ENCODE measurements around the gene PPARG. TPM values are rescaled to one million over a fixed set of nuclear protein-coding genes. Genes with fewer than 3 reads are reported as not detected.

PPARG gene
- polyA plus RNA-seq, 3 donors from 2014 or later = not detected

- no peaks in the 10 kb centered on the region for H3K36me3 Mint-ChIP-seq
- no peak overlapping the region for H3K4me3 Mint-ChIP-seq
- DNase-seq = no peak
- H3K27me3 Mint-ChIP-seq (ENCODE audit: low read depth in 3 of 3) = peaks cover 0 to 6% (median 1%) of the 10 kb centered on the region in 3 donors
- no peaks in the 10 kb centered on the region for H3K4me1 Mint-ChIP-seq
- H3K9me3 Mint-ChIP-seq = no peaks in the 10 kb centered on the region
- H3K27ac Mint-ChIP-seq = no peak overlapping the region
Observed at GRCh38 chr3:12308517-12308916, 19.6 kb downstream of the PPARG start.

- no peak overlapping the region for H3K4me3 Mint-ChIP-seq
- no peaks in the 10 kb centered on the region for H3K9me3 Mint-ChIP-seq
Observed at GRCh38 chr3:12309716-12310115, 20.8 kb downstream of the PPARG start.

GRCh38 chr3:12312010-12312409 lies 23.1 kb downstream of the PPARG start:
- H3K9me3 Mint-ChIP-seq = no peaks in the 10 kb centered on the region
- no peaks in the 10 kb centered on the region for H3K36me3 Mint-ChIP-seq
- no peak for DNase-seq
- H3K27me3 Mint-ChIP-seq (ENCODE audit: low read depth in 3 of 3) = peaks cover 1 to 6% (median 1%) of the 10 kb centered on the region in 3 donors
- H3K4me1 Mint-ChIP-seq = no peaks in the 10 kb centered on the region
- H3K4me3 Mint-ChIP-seq = no peak overlapping the region
- no peak overlapping the region for H3K27ac Mint-ChIP-seq

More at GRCh38 chr3:12309716-12310115, 20.8 kb downstream of the PPARG start:
- no peak overlapping the region for H3K27ac Mint-ChIP-seq
- H3K27me3 Mint-ChIP-seq (ENCODE audit: low read depth in 3 of 3) = peaks cover under 1 to 3% (median 1%) of the 10 kb centered on the region in 3 donors
- no peaks in the 10 kb centered on the region for H3K4me1 Mint-ChIP-seq
- H3K36me3 Mint-ChIP-seq = no peaks in the 10 kb centered on the region
- no peak for DNase-seq

GRCh38 chr3:12313519-12313918 lies 24.6 kb downstream of the PPARG start:
- no peak for DNase-seq
- Mint-ChIP-seq H3K4me1 (no peaks in the 10 kb centered on the region), H3K36me3 (no peaks in the 10 kb centered on the region), H3K9me3 (no peaks in the 10 kb centered on the region), H3K27me3 (ENCODE audit: low read depth in 3 of 3) (peaks cover 1 to 6% (median 1%) of the 10 kb centered on the region in 3 donors), H3K4me3 (no peak overlapping the region), H3K27ac (no peak overlapping the region)

GRCh38 chr3:12316253-12316652 lies 27.4 kb downstream of the PPARG start:
- no peak overlapping the region for H3K27ac Mint-ChIP-seq
- H3K4me3 Mint-ChIP-seq = no peak overlapping the region

GRCh38 chr3:12316729-12317351 lies 28.0 kb downstream of the PPARG start:
- no peak for DNase-seq
- Mint-ChIP-seq H3K27me3 (ENCODE audit: low read depth in 3 of 3) (peaks cover 1 to 6% (median 3%) of the 10 kb centered on the region in 3 donors), H3K9me3 (no peaks in the 10 kb centered on the region), H3K4me1 (no peaks in the 10 kb centered on the region), H3K4me3 (no peak overlapping the region), H3K36me3 (no peaks in the 10 kb centered on the region), H3K27ac (no peak overlapping the region)

More at GRCh38 chr3:12316253-12316652, 27.4 kb downstream of the PPARG start:
- no peaks in the 10 kb centered on the region for H3K36me3 Mint-ChIP-seq
- no peaks in the 10 kb centered on the region for H3K9me3 Mint-ChIP-seq
- DNase-seq = no peak
- H3K27me3 Mint-ChIP-seq (ENCODE audit: low read depth in 3 of 3) = peaks cover 1 to 6% (median 3%) of the 10 kb centered on the region in 3 donors
- no peaks in the 10 kb centered on the region for H3K4me1 Mint-ChIP-seq

- no peak for DNase-seq
- peaks cover 1 to 6% (median 5%) of the 10 kb centered on the region in 3 donors for H3K27me3 Mint-ChIP-seq (ENCODE audit: low read depth in 3 of 3)
- H3K9me3 Mint-ChIP-seq = no peaks in the 10 kb centered on the region
- no peak overlapping the region for H3K27ac Mint-ChIP-seq
- no peak overlapping the region for H3K4me3 Mint-ChIP-seq
- no peaks in the 10 kb centered on the region for H3K36me3 Mint-ChIP-seq
- no peaks in the 10 kb centered on the region for H3K4me1 Mint-ChIP-seq
Observed at GRCh38 chr3:12317914-12318313, 29.0 kb downstream of the PPARG start.

- H3K27ac Mint-ChIP-seq = no peak overlapping the region
- no peaks in the 10 kb centered on the region for H3K9me3 Mint-ChIP-seq
- H3K27me3 Mint-ChIP-seq (ENCODE audit: low read depth in 3 of 3) = peaks cover 5 to 6% (median 6%) of the 10 kb centered on the region in 3 donors
- H3K36me3 Mint-ChIP-seq = no peaks in the 10 kb centered on the region
- no peak overlapping the region for H3K4me3 Mint-ChIP-seq
- DNase-seq = no peak
- H3K4me1 Mint-ChIP-seq = no peaks in the 10 kb centered on the region
Observed at GRCh38 chr3:12318758-12319621, 30.1 kb downstream of the PPARG start.

- Mint-ChIP-seq H3K9me3 (no peaks in the 10 kb centered on the region), H3K4me3 (no peak overlapping the region), H3K27ac (no peak overlapping the region), H3K4me1 (no peaks in the 10 kb centered on the region), H3K27me3 (ENCODE audit: low read depth in 3 of 3) (peaks cover 2 to 7% (median 6%) of the 10 kb centered on the region in 3 donors), H3K36me3 (no peaks in the 10 kb centered on the region)
- DNase-seq = no peak
Observed at GRCh38 chr3:12321015-12321414, 32.1 kb downstream of the PPARG start.

- H3K4me3 Mint-ChIP-seq = no peak overlapping the region
- H3K4me1 Mint-ChIP-seq = no peaks in the 10 kb centered on the region
- peaks cover 6 to 13% (median 7%) of the 10 kb centered on the region in 3 donors for H3K27me3 Mint-ChIP-seq (ENCODE audit: low read depth in 3 of 3)
- no peak for DNase-seq
- no peaks in the 10 kb centered on the region for H3K36me3 Mint-ChIP-seq
- no peak overlapping the region for H3K27ac Mint-ChIP-seq
- H3K9me3 Mint-ChIP-seq = no peaks in the 10 kb centered on the region
Observed at GRCh38 chr3:12323237-12323636, 34.4 kb downstream of the PPARG start.

- Mint-ChIP-seq H3K4me3 (no peak overlapping the region), H3K27ac (no peak overlapping the region), H3K9me3 (no peaks in the 10 kb centered on the region), H3K36me3 (no peaks in the 10 kb centered on the region), H3K27me3 (ENCODE audit: low read depth in 3 of 3) (peaks cover 5 to 13% (median 10%) of the 10 kb centered on the region in 3 donors), H3K4me1 (no peaks in the 10 kb centered on the region)
- DNase-seq = no peak
Observed at GRCh38 chr3:12325586-12326515, 37.0 kb downstream of the PPARG start.

- no peak for DNase-seq
- no peaks in the 10 kb centered on the region for H3K9me3 Mint-ChIP-seq
- no peak overlapping the region for H3K27ac Mint-ChIP-seq
- H3K27me3 Mint-ChIP-seq (ENCODE audit: low read depth in 3 of 3) = peaks cover 2 to 13% (median 10%) of the 10 kb centered on the region in 3 donors
- no peak overlapping the region for H3K4me3 Mint-ChIP-seq
- no peaks in the 10 kb centered on the region for H3K36me3 Mint-ChIP-seq
- H3K4me1 Mint-ChIP-seq = no peaks in the 10 kb centered on the region
Observed at GRCh38 chr3:12327021-12327420, 38.2 kb downstream of the PPARG start.

- Mint-ChIP-seq H3K9me3 (no peaks in the 10 kb centered on the region), H3K27me3 (ENCODE audit: low read depth in 3 of 3) (peaks cover 2 to 10% (median 8%) of the 10 kb centered on the region in 3 donors), H3K36me3 (no peaks in the 10 kb centered on the region), H3K4me3 (no peak overlapping the region), H3K4me1 (no peaks in the 10 kb centered on the region), H3K27ac (no peak overlapping the region)
- no peak for DNase-seq
Observed at GRCh38 chr3:12328132-12328836, 39.4 kb downstream of the PPARG start.

Measured in immature natural killer cell (primary cell).